Measurements from ENCODE around the gene LGSN. TPM values are rescaled to one million over a fixed set of nuclear protein-coding genes. Genes with fewer than 3 reads are reported as not detected.

Gene LGSN
- total and polyA plus RNA-seq, 2 of the 13 experiments (the other 11 are each of a cell fraction or from before 2014, with no cell fraction given), result 0.13 to 0.63 TPM

DNA sequence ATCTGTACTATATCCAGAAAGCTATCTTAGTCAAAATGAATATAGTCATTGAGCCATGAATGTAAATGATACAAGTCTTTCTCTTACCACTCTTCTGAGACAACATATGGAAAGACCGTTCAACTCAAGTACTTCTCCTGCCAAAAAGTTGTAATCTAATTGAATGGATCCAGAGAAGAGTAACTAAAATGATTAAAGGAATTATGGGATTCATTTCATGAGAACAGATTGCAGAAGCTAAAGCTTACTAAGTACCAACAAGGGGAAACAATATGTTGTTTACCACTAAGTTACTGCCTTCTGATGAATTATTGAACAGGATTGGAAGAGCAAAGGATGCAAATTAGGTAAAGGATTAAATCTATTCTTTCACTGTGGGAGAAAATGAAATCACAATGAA lies 2.0 kb upstream of the LGSN start (continued):
- no peak for TF ChIP-seq SIN3A (IDR thresholded peaks at IDR 0.05; ENCODE audit: borderline replicate concordance, low read depth, low read length)
- TF ChIP-seq ZNF292 (CRISPR knock-in tag; IDR thresholded peaks at IDR 0.05; ENCODE audit: borderline replicate concordance, low read depth), result no peak
- TF ChIP-seq JARID2 (CRISPR knock-in tag; IDR thresholded peaks at IDR 0.05; ENCODE audit: insufficient replicate concordance), result no peak
- no peak for TF ChIP-seq HIVEP1 (CRISPR knock-in tag; IDR thresholded peaks at IDR 0.05)
- TF ChIP-seq, protein P1, sequence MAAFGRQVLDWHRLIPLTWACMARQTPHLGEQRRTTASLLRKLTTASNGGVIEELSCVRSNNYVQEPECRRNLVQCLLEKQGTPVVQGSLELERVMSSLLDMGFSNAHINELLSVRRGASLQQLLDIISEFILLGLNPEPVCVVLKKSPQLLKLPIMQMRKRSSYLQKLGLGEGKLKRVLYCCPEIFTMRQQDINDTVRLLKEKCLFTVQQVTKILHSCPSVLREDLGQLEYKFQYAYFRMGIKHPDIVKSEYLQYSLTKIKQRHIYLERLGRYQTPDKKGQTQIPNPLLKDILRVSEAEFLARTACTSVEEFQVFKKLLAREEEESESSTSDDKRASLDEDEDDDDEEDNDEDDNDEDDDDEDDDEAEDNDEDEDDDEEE (CRISPR knock-in tag; IDR thresholded peaks at IDR 0.05), result no peak
- no peak for TF ChIP-seq EHMT2 (IDR thresholded peaks at IDR 0.05; ENCODE audit: borderline replicate concordance, low read depth, low read length)
- TF ChIP-seq, protein P2, sequence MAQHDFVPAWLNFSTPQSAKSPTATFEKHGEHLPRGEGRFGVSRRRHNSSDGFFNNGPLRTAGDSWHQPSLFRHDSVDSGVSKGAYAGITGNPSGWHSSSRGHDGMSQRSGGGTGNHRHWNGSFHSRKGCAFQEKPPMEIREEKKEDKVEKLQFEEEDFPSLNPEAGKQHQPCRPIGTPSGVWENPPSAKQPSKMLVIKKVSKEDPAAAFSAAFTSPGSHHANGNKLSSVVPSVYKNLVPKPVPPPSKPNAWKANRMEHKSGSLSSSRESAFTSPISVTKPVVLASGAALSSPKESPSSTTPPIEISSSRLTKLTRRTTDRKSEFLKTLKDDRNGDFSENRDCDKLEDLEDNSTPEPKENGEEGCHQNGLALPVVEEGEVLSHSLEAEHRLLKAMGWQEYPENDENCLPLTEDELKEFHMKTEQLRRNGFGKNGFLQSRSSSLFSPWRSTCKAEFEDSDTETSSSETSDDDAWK (CRISPR knock-in tag; IDR thresholded peaks at IDR 0.05), result no peak
- TF ChIP-seq REPIN1 (CRISPR knock-in tag; IDR thresholded peaks at IDR 0.05; ENCODE audit: borderline replicate concordance, low read depth), result no peak

DNA sequence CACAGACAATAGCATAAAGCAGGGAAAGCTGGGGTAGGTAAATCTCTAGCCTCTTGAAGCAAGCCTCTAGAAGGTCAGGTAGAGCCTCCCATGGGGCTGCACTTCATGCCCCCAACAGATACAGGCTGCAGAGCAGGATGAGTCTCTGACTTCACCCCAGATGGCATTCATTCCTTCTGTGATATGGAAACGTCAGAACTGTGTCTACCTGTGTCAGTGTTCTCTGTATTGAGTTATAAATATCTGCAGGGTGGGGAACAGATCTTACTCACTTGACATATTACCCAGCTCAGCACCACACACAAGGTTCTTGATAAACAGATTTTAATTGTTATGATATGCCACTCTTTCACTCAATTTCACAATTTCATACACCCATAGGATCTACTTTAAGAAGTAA lies 2.1 kb downstream of the LGSN start:
- ChIA-PET CTCF (ENCODE audit: low intra/inter-chr PET ratio, low total read pairs) (no interaction called here), POLR2A (no interaction called here)
- Histone ChIP-seq H3K9me3 (ENCODE audit: low read length) (no peaks in the 10 kb centered on the region), H3K79me2 (ENCODE audit: insufficient read depth, low read length) (no peaks in the 10 kb centered on the region), H2AFZ (ENCODE audit: low read length) (no peak overlapping the region), H3K27me3 (ENCODE audit: control insufficient read depth in 1 of 2, insufficient read depth in 2 of 2, low read length in 2 of 2) (no peaks in the 10 kb centered on the region), H3K36me3 (replicated peaks in 1 of 2; ENCODE audit: control insufficient read depth in 1 of 2, insufficient read depth in 2 of 2, low read length in 2 of 2) (no peaks in the 10 kb centered on the region), H4K20me1 (ENCODE audit: insufficient read depth, low read length) (no peaks in the 10 kb centered on the region), H3K4me3 (replicated peaks in 1 of 3; ENCODE audit: insufficient read depth in 1 of 3, low read depth in 2 of 3, low read length in 3 of 3) (no peak overlapping the region), H3K27ac (ENCODE audit: extremely low read length, insufficient read depth, low read length) (no peak overlapping the region), H3K4me2 (ENCODE audit: low read depth, low read length) (no peak overlapping the region), H3K9ac (ENCODE audit: insufficient read depth, low read depth, low read length) (no peak overlapping the region), H3K4me1 (ENCODE audit: insufficient read depth, low read length) (no peaks in the 10 kb centered on the region)
- BruUV-seq (replicated peaks), result no TSS peak
- DNase-seq (ENCODE audit: low spot score), result no peak
- in situ Hi-C loops (cut with HindIII; ENCODE audit: extremely low pct_ligation_motif_present, low pct_unique_long_range_greater_than_20kb) (no loop called here), intact Hi-C loops (cut with micrococcal nuclease; ENCODE audit: unreplicated experiment) (no loop called here)
- ATAC-seq, result no peak; the same call in 2 of the 3 replicates
- no peak for FAIRE-seq
- WGBS (ENCODE audit: low lambda C conversion rate), result 8% methylated on average over 1 of the region's 1 CpG
- TF ChIP-seq ZNF614 (CRISPR knock-in tag; IDR thresholded peaks at IDR 0.05; ENCODE audit: borderline replicate concordance) (no peak), ZNF468 (CRISPR knock-in tag; IDR thresholded peaks at IDR 0.05) (no peak), ZNF746 (CRISPR knock-in tag; IDR thresholded peaks at IDR 0.05) (no peak), ETV6 (CRISPR knock-in tag; conservative IDR thresholded peaks at IDR 0.05) (no peak), NAIF1 (CRISPR knock-in tag; IDR thresholded peaks at IDR 0.05; ENCODE audit: borderline replicate concordance) (no peak), SETDB1 (CRISPR knock-in tag; IDR thresholded peaks at IDR 0.05; ENCODE audit: borderline replicate concordance) (no peak), ZNF337 (CRISPR knock-in tag; IDR thresholded peaks at IDR 0.05; ENCODE audit: borderline replicate concordance, low read depth) (no peak), ZNF256 (CRISPR knock-in tag; conservative IDR thresholded peaks at IDR 0.05) (no peak), DMAP1 (CRISPR knock-in tag; IDR thresholded peaks at IDR 0.05) (no peak), MXI1 (IDR thresholded peaks at IDR 0.05; ENCODE audit: borderline replicate concordance, low read depth, low read length) (no peak)
- TF ChIP-seq, protein P3, sequence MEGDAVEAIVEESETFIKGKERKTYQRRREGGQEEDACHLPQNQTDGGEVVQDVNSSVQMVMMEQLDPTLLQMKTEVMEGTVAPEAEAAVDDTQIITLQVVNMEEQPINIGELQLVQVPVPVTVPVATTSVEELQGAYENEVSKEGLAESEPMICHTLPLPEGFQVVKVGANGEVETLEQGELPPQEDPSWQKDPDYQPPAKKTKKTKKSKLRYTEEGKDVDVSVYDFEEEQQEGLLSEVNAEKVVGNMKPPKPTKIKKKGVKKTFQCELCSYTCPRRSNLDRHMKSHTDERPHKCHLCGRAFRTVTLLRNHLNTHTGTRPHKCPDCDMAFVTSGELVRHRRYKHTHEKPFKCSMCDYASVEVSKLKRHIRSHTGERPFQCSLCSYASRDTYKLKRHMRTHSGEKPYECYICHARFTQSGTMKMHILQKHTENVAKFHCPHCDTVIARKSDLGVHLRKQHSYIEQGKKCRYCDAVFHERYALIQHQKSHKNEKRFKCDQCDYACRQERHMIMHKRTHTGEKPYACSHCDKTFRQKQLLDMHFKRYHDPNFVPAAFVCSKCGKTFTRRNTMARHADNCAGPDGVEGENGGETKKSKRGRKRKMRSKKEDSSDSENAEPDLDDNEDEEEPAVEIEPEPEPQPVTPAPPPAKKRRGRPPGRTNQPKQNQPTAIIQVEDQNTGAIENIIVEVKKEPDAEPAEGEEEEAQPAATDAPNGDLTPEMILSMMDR (CRISPR knock-in tag; IDR thresholded peaks at IDR 0.05), result no peak
- TF ChIP-seq, protein P4, sequence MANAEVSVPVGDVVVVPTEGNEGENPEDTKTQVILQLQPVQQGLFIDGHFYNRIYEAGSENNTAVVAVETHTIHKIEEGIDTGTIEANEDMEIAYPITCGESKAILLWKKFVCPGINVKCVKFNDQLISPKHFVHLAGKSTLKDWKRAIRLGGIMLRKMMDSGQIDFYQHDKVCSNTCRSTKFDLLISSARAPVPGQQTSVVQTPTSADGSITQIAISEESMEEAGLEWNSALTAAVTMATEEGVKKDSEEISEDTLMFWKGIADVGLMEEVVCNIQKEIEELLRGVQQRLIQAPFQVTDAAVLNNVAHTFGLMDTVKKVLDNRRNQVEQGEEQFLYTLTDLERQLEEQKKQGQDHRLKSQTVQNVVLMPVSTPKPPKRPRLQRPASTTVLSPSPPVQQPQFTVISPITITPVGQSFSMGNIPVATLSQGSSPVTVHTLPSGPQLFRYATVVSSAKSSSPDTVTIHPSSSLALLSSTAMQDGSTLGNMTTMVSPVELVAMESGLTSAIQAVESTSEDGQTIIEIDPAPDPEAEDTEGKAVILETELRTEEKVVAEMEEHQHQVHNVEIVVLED (CRISPR knock-in tag; IDR thresholded peaks at IDR 0.05; ENCODE audit: borderline replicate concordance), result no peak

All from HepG2 (cell line).